ENCODE results near the gene ELF4. TPM values are rescaled to one million over a fixed set of nuclear protein-coding genes. Genes with fewer than 3 reads are reported as not detected.

Gene ELF4
- total RNA-seq, 1 experiment from 2014 or later, result 8.6 TPM

DNA sequence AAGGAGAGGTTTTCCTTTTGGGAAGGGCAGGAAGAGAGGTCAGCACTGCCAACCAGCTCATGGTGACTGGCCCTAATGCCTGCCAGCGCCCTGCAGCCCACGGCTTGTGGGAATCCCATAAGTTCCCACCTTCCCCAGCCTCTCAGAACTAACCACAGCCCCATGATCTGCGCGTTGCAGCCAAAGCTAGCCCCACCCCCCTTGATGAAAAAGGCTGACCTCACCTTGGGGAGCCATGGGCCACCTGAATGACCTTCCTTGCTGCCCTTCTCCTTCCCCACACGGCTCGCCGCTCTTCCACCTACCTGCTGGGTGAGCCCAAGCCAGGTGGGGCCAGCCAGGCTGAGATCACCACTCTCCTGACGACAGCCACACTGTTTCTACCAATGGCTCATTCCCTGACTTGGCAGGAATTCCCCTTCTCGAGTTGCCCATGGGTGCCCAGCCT, 3.9 kb upstream of the ELF4 start:
- no peak for DNase-seq (ENCODE audit: low spot score)

DNA sequence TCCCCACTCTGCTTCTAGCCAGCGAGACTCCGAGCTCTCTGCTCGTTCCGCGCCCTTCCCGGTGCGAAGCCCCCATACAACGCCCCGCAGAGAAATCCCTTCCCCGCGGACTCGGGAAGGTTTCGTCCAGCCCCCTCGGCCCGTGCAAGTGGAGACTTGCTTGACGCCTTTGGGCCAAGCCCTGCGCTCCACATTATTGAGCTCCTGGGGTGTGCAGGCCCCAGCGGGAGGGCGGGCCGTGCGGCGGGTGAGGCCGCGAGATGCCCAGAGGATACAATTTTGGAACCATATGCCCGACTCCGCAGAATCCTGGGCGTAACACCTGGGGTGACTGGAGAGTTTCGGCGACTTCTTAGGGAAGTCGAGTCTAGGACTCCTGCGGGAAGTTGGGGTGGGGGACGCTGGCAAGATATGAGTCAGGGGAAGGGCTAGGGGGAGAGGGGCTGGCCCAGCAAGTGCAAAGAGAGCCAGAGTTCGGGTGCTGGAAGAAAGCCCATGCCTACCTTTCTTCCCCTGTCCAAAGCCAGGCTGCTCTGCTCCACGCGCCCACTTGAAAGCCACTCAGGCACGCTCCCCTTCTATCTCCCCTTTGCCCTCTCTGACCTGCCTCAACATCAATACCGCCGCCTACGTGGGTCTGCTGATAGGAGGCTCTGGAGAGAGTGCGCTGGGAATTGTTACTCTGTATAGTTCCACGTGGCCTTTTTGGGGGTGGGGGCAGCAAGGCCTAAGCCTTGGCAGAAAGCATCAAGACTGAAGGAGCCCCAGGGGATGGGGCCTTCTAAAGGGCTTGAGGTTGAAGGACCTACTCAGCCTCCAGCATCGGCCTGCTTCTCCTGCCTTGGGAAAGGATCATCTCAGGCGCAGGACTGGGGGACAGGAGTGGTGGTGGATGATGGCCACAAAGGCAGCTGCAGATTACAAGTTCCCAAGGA, 1.2 kb upstream of the ELF4 start:
- no peak for DNase-seq (ENCODE audit: low spot score)

DNA sequence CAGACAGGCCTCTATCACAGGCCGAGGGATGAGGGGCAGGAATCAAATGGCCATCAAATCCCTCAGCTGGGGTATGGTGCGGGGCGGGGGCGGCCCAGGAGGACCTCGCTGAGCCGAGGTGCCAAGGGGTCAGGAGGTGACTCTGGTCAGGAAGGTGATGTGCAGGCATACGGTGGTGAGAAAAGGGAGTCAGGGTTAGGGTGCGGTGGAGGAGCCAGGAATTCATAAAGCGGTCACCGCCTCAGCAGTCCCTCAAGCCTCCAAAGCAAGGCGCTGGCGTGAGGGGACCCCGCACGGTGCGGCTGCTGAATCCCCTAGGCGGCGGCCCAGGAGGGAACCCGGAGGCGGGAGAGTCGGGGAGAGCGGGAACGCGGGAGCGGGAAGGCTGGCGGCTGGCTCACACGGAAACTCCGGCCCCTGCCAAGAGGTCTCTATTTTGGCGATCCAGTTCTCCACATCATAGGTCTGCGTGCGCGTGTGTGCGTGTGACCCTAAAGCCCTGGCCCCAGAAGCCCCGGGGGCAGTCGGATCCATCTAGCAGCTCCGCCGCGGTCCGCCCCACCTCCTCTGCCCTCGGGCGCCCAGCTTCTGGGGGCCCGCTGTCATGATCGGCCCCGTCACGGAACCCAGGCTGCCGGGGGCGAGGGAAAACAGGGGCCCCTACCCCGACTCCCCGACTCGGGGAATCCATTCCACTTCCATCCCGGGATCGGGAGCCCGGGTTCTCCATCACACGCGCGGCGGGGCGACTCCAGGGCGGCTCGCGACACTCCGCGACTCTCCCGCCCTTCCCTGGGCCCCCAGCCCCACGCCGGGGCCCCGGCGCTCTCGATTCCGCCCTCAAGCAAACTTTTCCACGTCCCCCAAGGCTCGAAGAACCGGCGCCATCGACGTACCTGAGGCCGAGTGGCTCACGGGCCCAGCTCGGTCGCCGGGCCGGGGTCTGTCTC, 593 bp downstream of the ELF4 start:
- DNase-seq (ENCODE audit: low spot score), result no peak

DNA sequence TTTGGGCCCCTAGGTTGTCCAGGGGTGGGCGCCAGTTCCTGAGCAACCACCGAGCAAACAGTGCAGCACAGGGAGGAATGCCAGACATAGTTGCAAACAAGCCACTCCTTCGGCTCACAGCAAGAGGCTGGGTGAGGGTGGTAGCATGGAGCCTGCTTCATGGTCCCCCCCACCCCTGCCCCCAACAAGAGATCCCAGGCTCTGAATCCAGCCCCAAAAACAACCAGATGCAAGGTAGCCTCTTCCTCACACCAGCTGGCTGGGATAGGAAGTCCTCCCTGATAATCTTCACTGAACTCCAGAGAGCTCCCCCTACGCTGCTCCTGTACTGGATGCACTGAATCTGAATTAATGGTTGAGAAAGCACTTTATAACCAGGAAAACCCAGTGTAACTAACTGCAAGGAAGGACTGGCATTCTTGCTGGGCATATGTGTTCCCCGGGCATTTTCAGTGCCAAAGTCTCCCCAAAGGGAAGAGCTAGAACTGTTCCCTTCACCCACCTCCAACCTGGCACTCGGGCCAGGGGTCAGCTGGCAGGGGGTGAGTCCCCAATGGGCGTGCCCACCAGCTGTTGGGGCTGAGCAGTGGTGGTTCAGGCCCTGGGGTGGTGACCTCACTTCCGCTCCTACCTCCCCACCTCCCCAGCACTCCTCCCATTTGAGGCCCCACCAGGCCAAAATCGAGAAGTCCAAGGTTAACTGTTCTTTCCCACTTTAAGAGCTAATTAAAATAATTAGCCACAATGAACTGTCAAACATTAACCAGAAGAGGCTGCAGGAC, 1.5 kb downstream of the ELF4 start:
- DNase-seq (ENCODE audit: low spot score), result peak; percentile 26

DNA sequence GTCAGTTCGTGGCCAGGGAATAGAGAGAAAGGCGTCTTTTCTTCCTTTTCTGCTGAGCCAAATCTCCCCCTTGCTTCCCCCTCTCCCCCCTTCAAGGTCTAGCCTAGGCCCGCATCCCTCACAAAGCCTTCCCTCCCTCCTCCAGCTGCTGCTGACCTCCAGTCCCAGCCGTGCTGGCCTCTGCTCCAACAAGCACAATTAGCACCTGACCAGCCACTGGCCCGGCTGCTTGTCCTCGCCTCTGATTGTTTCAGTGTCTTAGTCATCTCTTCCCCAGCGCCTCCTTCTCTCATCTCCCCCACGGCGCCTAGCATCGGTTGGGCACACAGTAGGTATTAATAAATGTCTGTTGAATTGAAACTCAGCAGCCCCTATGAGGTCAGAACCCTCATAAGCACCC, 4.2 kb downstream of the ELF4 start:
- DNase-seq (ENCODE audit: low spot score), result no peak

DNA sequence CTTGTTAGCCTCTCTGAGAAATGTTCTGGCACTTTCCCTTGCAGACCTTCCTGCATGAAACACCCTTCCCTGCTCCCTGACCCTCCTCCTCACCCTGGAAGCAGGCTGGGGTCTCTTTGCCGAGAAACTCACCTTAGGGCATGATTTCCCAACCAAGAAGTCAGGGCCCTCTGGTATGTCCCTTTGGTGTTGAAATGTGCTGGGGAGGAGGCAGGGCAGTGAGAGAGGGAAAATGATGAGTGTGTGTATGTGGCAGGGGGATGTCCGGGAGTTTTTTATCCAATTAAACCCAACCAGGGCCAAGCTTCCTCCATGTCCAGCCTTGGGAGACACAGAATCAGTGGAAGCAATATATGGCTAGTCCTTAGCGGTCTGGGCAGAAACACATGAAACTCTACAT, 5.1 kb downstream of the ELF4 start:
- no peak for DNase-seq (ENCODE audit: low spot score)

DNA sequence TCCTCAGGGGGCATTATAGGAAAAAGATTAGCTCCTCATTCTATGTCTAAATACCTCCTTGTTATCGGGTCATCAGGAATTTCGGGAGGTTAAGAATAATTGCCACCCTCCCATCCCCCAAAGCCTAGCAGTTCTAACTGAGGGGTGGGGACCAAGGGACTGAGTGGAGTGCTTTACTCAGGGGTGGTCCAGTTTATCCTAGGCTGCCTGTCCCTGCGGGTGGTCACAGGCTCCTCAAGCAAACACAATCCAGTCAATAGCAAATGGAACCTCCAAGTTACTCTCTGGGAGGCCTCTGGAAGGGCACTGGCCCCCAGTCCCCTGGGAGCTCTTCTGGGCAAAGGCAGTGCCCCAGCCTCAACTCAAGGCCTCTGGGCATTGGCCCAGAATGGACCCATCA, 6.7 kb downstream of the ELF4 start:
- DNase-seq (ENCODE audit: low spot score), result no peak

DNA sequence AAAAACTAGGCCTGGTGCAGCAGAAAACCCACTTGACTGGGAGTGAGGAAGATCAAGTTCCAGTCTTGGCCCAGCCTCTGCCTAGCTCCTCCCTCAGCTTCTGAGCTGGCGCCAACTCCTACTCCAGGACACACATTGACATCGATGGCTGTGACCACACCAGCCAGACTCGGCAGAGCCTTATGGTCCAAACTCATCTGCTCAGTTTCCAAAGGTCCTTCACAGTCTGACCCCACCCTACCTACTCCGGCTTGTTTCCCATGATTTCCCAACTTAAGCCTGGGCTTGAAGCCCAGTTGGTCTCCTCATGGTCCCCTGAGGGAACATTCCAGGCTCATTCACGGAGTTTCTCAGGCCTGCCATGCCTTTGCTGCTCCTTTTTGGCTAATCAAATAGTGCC, 10.1 kb downstream of the ELF4 start:
- DNase-seq (ENCODE audit: low spot score), result no peak

DNA sequence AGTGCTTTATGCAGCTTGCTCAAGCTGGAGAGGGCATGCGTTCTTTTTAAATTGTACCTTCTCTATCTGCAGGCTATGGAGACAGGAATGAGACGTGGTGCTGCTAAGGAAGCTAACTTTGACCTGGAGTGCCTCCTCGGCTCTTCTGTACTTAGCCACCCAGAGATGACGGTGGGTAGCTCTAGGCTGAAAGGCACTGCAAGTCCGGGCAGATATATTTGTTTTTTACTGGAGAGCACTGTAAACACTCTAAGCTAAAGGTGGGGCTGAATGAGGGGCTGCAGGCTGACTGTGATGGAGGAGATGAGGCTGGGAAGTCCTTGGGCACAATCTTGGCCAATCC, 12.1 kb downstream of the ELF4 start:
- DNase-seq (ENCODE audit: low spot score), result no peak

DNA sequence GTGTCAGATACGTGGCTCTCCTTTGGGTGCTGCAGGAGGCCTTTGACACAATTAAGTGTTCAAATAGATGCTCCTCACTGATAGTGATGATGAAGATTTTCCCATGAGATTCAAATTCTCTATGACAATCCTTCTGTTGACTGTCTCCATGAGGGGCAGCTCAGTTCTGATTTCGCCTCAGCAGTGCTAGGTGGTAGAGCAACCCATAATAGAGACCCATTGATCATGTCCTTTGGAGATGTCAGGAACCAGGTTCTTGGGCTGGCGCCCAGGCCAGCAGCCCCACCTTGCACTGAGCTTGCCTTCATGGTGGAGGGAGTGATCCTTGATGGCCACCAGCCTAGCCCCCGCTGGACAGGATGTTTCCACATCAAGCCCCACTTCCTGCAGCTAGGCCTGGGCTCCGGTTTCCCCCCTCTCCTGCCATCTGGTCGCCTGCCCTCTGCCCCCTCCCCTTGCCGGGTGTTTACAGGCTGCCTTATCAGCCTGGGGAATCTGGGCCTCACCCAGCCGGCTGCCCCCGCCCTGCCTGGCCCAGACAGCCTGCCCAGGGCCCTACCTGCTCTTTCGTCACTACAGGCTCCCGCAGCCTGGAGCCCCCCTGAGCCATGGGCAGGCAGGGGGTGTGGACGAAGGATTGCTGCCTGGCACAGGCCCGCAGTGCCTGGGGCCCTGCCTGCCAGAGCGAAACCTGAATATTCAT, 12.6 kb downstream of the ELF4 start:
- no peak for DNase-seq (ENCODE audit: low spot score)

DNA sequence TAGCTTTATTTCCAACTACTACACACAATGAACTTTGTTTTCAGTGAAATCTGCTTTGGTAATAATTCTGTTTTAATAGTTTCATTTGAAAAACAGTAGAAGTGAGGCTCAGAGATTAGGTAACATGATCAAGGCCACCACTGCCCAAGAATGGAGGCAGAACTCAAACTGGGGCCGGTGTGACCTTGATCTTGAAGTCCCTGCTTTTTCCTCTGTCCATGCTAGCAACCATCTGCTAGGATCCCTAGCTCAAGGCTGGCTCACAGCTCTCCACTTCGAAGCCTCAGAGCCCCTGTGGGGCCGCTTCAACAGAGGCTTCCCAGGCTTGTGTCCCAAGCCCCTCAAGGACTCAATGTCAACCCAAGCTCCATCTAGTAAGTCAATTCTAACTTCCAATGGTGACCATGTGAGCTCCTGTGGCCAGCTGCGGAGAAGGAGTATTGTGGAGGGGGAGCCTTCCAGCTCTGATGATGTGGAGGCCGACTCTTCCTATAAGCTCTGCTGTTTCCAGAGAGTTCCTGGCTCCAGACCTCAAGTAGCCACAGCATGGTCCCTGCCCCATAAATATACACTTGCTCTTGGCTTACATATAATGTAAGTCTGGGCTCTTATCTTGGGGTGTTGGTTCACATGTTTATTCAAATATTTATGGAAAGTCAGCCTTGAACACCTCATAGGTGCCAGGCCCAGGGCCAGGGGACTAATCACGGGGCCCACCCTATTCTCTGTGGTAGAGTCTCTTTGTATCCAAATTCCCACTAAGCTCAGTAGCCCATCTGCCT, 14.9 kb downstream of the ELF4 start:
- no peak for DNase-seq (ENCODE audit: low spot score)

DNA sequence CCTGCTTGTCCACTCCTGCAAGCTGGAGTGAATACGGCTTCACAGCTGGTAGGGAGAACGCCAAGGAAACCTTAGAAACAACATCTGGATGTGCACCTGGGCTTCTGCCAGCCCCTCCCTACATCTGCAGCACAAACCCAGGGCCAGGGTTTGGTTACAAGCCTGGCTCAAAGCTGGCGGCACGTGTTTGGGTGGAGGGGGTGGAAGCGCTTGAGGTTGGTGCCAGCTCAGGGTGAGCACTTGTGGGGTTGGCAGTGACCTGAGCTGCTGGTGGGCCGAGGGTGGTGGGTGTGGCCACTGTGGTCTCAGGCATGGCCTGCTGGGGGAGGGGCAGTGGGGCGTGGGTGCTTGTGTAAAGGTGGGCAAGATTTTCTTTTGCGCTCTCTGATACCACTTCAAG, 15.6 kb downstream of the ELF4 start:
- no peak for DNase-seq (ENCODE audit: low spot score)

DNA sequence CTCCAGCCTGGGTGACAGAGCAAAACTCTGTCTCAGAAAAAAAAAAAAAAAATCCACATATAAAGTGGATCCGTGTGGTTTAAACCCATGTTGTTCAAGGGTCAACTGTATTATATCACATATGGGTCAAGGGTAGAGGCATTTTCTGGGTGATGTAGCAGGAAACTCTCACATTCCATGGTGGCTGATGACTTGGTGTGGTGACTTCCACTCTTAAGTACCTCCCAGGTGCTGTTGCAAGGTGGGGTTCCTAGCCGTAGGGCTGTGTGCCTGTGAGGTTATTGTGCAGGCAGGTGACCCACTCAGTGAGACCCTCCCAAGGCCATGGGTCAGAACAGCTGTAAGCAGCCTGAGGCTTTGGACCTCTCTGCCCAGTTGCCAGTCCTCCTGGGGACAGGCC, 17.0 kb downstream of the ELF4 start:
- DNase-seq (ENCODE audit: low spot score), result no peak

DNA sequence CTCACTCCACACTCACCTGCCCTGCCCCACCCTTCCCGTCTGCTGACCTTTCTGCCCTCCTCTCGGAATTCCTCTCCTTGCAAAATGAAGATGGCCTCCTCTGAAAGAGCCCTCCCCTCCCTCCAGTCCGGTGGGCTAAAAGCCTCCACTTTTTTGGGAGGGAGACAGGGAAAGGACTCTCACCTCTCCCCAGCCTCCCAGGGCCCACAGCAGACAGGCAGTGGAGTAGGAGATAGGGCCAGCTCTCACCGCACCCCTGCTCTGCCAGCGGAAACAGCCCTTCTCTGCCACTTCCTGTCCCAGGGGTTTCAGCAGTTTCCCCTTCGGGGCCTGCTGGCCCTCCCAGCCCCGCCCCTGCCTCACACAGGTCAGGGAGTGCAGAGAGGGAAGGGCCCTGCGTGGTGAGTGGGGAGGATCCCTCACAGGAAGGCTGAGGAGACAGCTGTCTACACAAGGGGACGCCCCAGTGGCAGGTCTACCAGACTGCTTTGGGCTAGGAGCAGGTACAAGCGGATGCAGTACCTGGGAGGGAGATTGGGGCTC, 18.2 kb downstream of the ELF4 start:
- no peak for DNase-seq (ENCODE audit: low spot score)

DNA sequence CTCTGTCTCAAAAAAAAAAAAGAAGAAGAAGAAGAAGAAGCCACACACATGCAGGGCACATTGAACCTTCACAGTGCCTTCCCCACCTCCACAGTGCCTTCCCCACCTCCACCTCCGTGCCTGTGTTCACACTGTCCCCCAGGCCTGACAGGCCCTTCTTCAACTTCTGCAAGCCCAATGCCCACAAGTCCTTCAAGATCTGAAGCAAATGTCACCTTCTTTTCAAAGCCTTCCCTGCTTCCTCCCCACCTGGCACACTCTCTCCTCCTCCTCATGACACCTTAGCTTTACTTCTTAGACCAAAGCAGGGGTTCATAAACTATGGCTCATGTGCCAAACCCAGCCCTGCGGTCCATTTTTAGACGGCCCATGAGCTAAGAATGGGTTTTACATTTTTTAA, 19.9 kb downstream of the ELF4 start:
- DNase-seq (ENCODE audit: low spot score), result no peak

DNA sequence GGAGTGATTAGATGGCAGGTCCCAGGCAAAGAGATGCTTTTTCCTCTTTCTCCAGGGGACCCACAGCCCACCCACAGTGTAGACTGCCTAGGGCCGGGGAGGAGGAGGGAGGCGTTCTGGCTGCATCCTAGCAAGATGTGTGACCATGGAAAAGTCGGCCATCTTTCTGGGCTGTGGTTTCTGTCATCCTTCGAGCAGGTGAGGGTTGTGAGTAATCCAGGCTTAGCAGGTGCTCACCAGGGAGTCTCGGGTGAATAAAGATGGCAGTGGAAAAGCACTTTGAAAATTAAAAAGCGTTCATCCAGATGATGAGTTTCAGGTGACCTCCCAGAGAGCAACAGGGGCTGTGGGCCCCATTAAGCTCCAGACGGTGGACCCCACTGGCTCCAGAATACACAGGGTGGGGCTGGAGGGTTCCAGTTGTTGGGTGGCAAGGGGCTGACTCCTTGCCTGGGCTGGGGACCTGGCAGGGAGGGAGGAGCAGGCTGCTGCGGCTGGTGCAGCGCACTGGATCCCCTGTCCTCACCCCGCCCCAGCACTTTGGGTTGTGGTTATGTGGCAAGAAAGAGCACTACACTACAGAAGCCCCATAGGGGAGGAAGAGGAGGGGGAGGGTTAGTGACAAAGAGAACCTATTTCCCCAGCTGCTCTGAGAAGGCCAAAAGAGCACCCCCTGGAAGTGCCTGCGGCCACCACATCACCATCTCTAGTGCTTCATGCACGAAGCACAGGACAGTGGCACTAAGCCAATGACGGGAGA, 23.7 kb downstream of the ELF4 start:
- DNase-seq (ENCODE audit: low spot score), result no peak

DNA sequence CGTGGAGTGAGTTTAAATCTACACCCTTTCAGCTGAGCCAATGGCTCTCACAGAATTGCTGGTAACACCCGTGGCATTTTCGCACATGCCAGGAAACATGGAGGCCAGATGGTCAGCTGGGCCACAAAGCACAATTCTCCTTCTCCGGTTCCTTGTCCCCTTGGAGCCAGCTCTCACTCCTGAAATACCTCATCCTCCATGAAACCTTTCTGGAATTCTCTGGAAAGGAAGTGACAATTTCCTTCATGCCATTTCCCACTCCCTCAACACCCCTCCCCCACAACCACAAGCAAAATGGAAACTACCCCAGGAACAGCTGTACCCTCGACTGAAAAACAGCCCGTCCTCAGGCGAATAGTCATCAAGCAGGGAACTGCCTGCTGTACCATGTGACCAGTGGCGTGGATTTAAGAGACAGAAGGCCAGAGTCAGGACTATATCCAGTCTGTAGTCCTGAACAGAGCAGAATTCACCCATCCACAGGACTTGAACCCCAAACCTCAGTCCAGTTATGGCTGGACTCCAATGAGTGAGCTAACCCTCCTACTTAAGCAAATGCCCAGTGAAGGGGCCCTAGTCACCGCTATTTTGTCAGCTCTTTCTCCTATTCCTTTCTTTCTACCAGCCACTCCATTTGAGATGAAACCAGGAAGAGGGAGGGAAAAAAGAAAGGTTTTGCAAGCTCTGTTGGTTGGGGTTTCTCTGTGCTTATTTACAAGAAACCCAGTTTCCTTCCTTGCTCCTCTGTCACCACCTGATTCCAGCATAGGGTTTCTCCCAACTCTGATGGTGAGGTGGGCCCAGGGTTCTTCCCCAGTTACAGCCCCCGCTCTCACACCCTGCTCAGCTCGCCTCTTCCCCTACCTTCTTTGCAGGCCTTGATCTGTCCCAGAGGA, 24.5 kb downstream of the ELF4 start:
- DNase-seq (ENCODE audit: low spot score), result no peak

DNA sequence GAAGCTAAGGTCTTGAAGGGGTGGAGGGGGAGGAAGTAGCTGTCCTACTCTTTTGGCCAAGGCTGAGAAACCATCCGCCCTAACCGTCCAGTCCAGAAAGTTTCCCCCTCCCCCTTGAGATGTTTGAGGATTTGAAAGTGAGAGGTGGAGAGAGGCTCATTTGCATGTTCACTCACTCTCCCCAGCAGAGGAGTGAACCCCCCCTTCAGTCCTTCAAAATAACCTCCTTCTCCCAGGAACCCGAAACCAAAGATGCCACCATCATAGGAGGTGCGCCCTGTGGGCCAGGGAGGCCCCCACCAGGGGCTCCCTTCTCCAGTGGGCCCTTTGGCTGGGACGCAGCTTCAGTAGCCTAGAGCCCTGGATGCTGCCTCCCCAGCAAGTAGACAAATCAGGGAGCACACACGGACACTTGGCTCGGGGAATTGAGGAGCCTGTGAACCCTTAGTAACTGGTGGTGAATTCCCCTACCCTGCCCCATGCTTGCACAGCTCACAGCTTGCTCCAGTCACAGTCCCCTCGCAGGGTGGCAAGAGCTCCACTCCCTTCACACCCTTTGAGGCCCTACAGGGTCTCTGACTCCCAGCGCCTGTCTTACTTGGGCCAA, 25.6 kb downstream of the ELF4 start:
- no peak for DNase-seq (ENCODE audit: low spot score)

All from A172 (cell line).